ENCODE data around the gene MARCHF3. TPM values are rescaled to one million over a fixed set of nuclear protein-coding genes. Genes with fewer than 3 reads are reported as not detected.
"Not testable (repeated sequence)": the region's sequence is repeated elsewhere in the genome, so short reads cannot be mapped to it uniquely, and the experiment has no call there.

MARCHF3 gene
- total RNA-seq, 4 donors from 2014 or later = 1.7 to 13.9 (median 2.5) TPM

DNA sequence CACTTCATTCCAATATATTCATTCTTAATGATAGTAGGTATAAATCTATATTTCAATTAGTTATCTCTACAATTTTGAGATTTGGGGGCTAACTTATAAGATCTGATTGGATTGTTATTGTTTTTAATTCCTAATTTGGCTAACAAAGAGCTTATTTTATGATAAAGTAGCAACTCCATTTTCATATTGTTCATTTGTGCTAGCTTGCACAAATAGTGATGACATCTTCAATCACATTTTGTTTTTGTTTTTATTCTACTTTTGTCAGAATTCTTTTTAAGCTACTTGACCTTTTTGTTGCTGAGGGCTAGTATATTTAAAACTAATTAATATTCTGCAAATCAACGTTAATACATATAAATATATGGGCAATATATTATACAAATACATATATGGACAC is 22.8 kb downstream of the MARCHF3 start:
- no peaks in the 10 kb centered on the region for H3K36me3 ChIP-seq
- no peak overlapping the region for H3K4me3 ChIP-seq
- TF ChIP-seq EP300 (IDR thresholded peaks at IDR 0.05) (no peak), POLR2A (IDR thresholded peaks at IDR 0.05; ENCODE audit: low read depth) (no peak), POLR2AphosphoS5 (IDR thresholded peaks at IDR 0.05) (no peak)
- TF ChIP-seq, protein P1, sequence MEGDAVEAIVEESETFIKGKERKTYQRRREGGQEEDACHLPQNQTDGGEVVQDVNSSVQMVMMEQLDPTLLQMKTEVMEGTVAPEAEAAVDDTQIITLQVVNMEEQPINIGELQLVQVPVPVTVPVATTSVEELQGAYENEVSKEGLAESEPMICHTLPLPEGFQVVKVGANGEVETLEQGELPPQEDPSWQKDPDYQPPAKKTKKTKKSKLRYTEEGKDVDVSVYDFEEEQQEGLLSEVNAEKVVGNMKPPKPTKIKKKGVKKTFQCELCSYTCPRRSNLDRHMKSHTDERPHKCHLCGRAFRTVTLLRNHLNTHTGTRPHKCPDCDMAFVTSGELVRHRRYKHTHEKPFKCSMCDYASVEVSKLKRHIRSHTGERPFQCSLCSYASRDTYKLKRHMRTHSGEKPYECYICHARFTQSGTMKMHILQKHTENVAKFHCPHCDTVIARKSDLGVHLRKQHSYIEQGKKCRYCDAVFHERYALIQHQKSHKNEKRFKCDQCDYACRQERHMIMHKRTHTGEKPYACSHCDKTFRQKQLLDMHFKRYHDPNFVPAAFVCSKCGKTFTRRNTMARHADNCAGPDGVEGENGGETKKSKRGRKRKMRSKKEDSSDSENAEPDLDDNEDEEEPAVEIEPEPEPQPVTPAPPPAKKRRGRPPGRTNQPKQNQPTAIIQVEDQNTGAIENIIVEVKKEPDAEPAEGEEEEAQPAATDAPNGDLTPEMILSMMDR (IDR thresholded peaks at IDR 0.05) = no peak
- no peak overlapping the region for H3K27ac ChIP-seq (replicated peaks in 1 of 4)
- H3K9me3 ChIP-seq = no peaks in the 10 kb centered on the region
- H3K4me1 ChIP-seq = peaks cover 0 to 50% (median 0%) of the 10 kb centered on the region in 4 donors
- 81% methylated on average over 1 of the region's 1 CpG for WGBS
- intact Hi-C loops (cut with DNase I) = no loop called here
- H3K27me3 ChIP-seq = no peaks in the 10 kb centered on the region
- DNase-seq (ENCODE audit: extremely low spot score) = no peak

DNA sequence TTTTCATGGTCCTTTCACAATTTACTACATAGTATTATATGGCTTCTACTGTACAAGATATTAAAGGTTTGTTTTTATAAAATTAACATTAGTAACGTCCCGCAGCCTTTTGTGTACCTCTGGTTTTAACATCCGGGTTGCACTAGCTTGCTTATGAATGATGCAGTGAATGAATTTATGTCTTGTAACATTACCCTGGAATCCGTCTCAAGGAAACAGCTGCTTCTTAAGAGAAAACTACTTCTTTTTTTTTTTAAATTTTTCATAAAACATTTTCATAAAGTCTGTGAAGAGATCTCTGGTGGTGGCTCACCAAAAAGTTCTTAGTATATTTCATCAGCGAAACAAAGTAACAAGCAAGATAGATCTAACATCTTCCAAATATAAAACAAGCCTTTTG is 23.6 kb downstream of the MARCHF3 start:
- WGBS = 45% methylated on average over 5 of the region's 5 CpGs
- Histone ChIP-seq H3K36me3 (no peaks in the 10 kb centered on the region), H3K27me3 (no peaks in the 10 kb centered on the region), H3K27ac (replicated peaks in 1 of 4) (no peak overlapping the region), H3K9me3 (no peaks in the 10 kb centered on the region), H3K4me1 (peaks cover 0 to 56% (median 0%) of the 10 kb centered on the region in 4 donors), H3K4me3 (no peak overlapping the region)
- intact Hi-C loops (cut with DNase I) = no loop called here
- no peak for DNase-seq (ENCODE audit: extremely low spot score)
- TF ChIP-seq EP300 (IDR thresholded peaks at IDR 0.05) (no peak), POLR2A (IDR thresholded peaks at IDR 0.05; ENCODE audit: low read depth) (no peak), POLR2AphosphoS5 (IDR thresholded peaks at IDR 0.05) (no peak)
- TF ChIP-seq, protein P1 (IDR thresholded peaks at IDR 0.05) = no peak

DNA sequence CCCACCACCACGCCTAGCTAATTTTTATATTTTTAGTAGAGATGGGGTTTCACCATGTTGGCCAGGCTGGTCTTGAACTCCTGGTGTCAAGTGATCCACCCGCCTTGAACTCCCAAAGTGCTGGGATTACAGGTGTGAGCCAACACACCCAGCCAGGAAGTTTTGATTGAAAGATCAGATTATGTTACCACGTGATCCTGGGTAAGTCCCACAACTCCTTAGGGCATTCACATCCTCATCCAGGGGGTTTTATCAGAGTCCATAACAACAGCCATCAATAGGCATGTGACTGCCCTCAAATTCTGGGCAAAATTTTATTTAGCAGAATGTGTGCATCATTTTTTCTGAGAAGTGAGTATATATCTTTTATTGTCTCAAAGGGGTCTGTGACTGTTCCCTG is 25.1 kb downstream of the MARCHF3 start:
- H3K27ac ChIP-seq (replicated peaks in 1 of 4); H3K36me3 ChIP-seq; H3K27me3 ChIP-seq; DNase-seq (ENCODE audit: extremely low spot score); H3K4me3 ChIP-seq; intact Hi-C loops (cut with DNase I); H3K9me3 ChIP-seq: not testable (repeated sequence)
- H3K4me1 ChIP-seq = peaks cover 0 to 46% (median 0%) of the 10 kb centered on the region in 4 donors
- WGBS = 83% methylated on average over 3 of the region's 3 CpGs

DNA sequence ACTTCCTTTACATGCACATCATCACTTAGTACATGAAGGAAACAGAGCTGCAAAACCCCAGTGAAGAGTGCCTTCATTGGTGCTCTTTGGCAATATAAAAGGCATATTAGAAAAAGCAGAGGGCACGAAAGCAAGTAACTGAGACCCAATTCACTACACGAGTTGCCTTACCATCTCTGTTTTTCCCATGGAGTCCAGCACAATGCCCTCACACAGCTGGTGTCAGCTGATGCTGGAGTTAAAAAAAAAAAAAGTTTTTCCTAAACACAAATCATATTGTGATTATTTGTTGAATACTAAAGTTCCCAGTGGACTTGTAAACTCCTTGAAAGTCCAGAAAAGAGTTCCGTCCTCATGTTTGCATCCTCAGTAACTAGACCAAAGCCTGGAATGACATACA is 25.6 kb downstream of the MARCHF3 start:
- Histone ChIP-seq H3K4me3 (no peak overlapping the region), H3K9me3 (no peaks in the 10 kb centered on the region), H3K36me3 (no peaks in the 10 kb centered on the region), H3K27ac (replicated peaks in 1 of 4) (no peak overlapping the region), H3K4me1 (peaks cover 0 to 40% (median 0%) of the 10 kb centered on the region in 4 donors), H3K27me3 (no peaks in the 10 kb centered on the region)
- intact Hi-C loops (cut with DNase I) = no loop called here
- no peak for DNase-seq (ENCODE audit: extremely low spot score)
- WGBS = 85% methylated on average over 3 of the region's 3 CpGs
- no peak for TF ChIP-seq POLR2A (IDR thresholded peaks at IDR 0.05; ENCODE audit: low read depth)
- TF ChIP-seq EP300 (IDR thresholded peaks at IDR 0.05) = no peak
- TF ChIP-seq POLR2AphosphoS5 (IDR thresholded peaks at IDR 0.05) = no peak
- TF ChIP-seq, protein P1 (IDR thresholded peaks at IDR 0.05) = no peak

DNA sequence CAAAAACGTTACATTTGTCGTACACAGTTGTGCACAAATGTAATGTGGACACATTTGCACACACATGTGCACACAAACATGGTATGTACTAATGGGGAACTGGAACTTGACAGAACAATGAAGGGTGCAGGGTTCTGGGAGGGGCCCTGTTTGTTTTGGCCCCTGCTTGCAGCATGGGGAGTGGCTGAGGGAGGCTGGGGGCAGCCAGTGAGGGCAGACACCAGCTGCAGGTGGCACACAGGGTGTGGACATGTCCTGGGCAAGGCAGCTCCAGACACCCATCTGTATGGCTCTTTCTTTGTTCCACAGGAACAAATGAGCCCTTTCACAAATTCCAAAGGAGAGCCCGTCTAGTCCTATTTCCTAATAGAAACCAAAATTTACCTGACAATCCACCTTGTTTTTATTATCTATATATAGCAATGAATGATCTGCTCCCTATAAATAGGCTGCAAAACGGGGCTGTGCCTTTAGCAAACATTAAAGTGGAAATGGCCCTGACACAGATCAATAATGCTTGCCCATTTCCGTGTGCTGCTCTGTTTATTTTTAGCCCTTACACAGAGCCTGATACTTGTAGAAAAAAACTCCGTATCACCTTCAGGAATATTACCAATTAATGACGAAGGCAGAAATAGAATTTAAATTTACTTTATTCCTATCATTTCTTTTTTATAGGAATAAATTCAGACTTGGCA is 26.4 kb downstream of the MARCHF3 start:
- Histone ChIP-seq H3K27me3 (no peaks in the 10 kb centered on the region), H3K4me3 (no peak overlapping the region), H3K4me1 (peaks cover 0 to 38% (median 0%) of the 10 kb centered on the region in 4 donors), H3K9me3 (no peaks in the 10 kb centered on the region), H3K36me3 (no peaks in the 10 kb centered on the region), H3K27ac (replicated peaks in 1 of 4) (no peak overlapping the region)
- DNase-seq (ENCODE audit: extremely low spot score) = no peak
- TF ChIP-seq, protein P1 (IDR thresholded peaks at IDR 0.05) = no peak
- TF ChIP-seq EP300 (IDR thresholded peaks at IDR 0.05) = no peak
- no peak for TF ChIP-seq POLR2A (IDR thresholded peaks at IDR 0.05; ENCODE audit: low read depth)
- no peak for TF ChIP-seq POLR2AphosphoS5 (IDR thresholded peaks at IDR 0.05)
- intact Hi-C loops (cut with DNase I) = no loop called here
- 86% methylated on average over 7 of the region's 7 CpGs for WGBS

All from esophagus muscularis mucosa (tissue), 4 donors.